Activated CD4-positive, alpha-beta T cell treated with anti-CD3 and anti-CD28 coated beads, Interleukin-2, amount 50 U/mL, for 24 hours (primary cell): ENCODE results near the gene CLRN2.
"Not testable (repeated sequence)": the region's sequence is repeated elsewhere in the genome, so short reads cannot be mapped to it uniquely, and the experiment has no call there.

Experiments used
- DNase-seq, 2 donors: peaks; one replicate each; pipeline ENCODE4 v3.0.0-alpha.2; 2020; ENCODE audit warnings: low read depth in 1 of 2, low spot score in 1 of 2

The CLRN2 gene

DNA sequence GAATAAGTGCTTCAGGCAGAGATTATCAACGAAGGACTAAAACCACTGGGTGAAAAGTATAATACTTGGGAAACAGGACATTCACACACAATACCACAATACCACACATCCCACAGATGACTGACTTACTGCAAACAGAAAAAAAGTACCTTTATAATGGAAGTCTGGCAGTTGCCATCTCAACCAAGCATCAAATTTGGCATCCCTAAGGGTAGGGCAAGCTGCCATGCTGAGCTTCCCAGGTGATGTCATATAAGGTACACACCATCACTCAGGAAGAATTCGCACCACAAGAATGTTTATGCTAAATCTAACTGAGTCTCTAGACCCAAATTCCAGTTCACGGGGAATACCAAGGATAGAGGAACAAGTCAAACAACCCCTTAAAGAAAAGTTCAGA, 12.2 kb upstream of the CLRN2 start:
- no peak for DNase-seq

DNA sequence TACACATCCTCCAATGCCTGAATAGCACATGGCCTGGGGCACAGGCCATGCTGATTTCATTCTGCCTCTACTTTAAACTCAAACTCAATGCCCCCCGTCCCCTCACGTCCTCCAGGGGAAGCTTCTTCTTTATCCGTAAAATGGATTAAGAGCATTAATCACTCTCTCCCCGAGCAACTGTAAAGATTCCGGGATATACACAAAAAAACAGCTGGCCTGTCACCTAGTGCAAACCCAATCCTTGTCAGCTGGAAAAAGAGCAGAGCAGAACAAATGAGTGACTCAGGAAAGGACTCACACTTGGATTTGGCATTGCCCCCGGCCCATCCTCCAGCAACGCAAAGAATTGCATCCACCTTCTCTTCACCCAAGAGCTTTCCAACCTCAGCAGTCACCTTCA, 10.9 kb upstream of the CLRN2 start:
- DNase-seq: no peak

DNA sequence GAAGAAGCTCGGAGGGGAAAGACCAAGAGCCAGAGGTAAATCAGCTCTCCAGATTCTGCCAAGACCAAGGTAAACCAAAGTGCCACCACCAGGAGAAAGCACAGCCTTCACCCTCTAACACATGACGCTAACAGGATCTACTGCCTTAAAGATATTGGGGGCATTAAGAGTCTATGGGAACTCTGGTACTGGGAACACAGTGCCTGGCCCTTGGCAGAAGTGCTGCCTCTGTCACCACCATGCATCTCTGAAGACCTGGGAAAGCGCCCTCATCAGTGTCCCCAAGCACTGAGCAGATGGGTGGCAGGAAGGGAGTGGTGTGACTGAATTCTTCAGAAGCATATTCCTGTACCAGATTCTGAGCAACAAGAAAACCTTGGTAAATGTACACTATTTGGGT, 4.4 kb upstream of the CLRN2 start:
- DNase-seq: no peak

DNA sequence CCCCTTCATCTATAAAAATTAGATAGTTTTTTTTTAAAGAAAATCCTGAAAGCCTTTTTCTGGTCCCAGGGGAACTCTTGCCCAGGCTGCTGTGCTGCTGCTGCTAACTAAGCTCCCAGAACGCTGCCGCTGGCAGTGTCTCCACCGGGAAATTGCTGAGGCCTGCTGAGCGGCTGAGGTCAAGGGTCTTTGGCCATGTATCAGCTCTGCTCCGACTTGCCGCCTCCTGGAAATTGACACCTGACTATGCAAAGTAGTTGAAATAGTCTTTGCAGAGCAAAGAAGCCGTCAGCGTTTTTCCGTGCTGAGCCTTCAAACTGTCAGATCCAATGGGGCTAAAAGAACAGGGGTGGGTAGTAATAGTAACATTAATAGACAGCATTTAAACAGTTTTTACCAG, 3.9 kb upstream of the CLRN2 start:
- no peak for DNase-seq

DNA sequence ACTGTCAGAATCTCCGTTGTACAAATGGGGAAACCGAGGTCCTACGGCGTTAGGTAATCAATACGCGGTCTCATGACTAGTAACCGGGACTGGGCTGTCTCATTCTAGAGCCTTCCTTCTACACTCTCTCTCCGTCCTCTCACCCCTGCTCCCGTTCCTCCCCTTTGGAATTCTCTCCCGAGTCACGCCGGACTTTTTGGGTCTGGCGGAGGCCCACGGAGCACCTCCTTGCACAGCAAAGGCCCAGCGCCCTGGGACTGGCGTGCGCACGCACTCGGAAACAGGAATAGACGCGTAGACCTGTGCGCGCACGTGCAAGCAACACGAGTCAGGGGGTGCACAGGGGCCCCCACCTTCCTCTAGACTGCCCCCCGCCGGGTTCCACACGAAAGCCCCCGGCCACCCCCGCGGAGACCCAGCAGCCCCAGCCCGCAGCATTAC, 3.4 kb upstream of the CLRN2 start:
- peak; percentile 36 to 53 for DNase-seq

DNA sequence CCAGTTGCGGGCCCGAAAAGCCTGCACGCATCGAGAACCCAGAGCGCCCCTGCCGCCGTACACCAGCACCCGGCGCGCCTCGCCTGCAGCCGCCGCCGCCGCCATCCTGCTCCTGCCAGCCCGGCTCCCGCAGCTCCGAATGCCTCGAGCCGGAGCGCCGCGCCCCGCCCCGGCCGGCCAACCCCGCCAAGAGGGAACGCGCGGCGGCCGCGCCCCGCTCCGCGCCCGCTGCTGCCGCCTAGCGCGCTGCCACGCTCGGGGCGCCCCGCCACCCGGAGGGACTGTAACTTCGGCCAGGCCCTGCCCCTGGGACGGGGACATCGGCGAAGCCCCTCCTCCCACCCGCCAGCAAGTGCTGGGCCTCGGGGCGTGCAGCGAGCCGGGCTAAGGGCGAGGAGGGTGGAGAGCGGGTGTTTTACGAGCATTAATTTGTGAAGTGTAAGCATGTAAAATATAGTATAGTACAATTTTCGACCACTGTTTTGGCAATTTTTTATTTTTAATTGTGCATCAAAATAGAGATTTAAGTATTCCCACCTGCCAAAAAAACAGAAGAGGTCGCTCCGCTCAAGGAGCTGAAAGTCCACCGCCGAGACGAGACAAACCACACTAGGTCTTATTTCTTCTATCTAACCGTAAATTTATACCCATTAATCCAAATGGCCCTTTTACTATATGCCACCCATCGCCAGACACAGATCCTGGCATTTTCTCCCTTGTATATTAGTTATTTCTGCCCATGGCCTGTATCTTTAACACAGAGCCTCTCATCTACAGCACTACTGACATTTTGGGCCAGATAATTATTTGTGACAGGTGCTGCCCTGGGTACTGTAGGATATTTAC, 2.8 kb upstream of the CLRN2 start, which contains the start of gene QDPR:
Gene QDPR, minus strand, starts transcription at position 141 of the 846 bp plus-strand sequence. Its CDS starts 36 bp downstream, at position 105.
- DNase-seq: peak; percentile 50 to 59

DNA sequence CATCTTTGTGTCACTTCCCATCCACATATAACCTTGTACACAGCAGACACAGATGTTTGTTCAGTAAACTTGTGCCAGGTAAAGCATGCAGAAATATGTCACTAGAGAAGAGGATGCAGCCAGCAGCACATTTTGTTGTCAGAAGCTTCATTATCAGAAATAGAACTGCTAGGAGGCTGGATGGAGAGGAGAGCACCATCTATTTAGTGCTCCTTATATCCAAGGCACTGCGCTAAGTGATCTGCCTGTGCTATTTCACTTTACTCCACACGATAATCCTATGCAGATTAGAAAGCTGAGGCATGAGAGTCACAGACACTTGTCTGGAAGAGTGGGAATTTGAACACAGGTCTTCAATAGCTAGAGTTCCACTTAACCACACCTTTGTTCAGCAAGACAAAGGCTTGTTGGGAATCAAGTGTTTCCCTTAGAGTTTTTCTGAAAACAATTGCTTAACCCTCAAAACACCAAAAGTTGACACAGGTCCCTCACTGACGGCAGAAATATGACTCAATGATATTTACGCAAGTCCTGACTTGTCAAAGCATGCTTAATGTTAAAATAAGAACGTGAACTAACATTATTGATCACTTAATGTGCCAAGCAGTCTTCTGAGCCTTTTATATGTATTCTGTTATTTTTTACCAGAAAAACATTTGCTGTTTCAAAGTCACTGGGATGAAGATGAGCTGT, 1.8 kb upstream of the CLRN2 start:
- DNase-seq: no peak

DNA sequence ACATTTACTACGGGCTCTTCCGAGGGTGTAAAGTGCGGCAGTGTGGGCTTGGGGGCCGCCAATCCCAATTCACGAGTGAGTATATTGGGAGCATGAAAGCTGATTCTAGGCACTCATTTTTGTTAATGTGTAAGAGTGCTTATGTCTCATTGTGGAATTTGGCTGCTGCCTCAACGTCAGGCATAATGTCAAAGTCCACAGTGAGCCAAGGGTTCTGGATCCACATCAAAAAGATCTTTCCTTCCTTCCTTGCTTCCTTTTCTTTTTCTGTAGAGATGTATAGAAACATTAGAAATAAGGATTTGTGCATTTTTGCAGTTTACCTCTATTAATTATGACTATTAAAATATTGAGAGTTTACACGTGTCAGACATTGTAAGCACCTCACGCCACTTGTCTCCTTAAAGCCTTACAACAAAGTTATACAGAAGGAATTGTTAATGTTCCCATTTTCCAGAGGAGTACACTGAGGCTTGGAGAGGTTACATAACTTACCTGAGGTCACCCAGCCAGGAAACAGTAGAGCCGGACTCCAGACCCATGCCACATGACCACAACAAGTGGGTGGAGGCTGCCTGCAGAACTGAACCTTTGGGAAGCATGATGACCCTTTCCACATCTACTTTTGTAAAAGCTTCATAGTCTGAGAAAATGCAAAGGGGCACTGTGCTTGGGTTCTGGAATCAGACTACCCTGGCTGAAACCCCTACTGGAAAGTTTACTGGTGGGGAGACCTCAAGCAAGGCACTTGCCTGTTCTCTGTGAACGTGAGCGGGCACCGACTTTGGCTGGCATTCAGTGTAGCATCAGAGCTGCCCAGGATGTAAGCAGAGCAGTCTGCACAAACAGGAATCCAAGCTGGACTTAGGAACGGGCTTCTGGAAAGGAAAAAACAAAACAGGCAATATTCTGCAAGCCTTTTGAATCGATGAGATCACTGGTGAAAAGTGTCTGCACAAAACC, 761 bp downstream of the CLRN2 start:
- no peak for DNase-seq

DNA sequence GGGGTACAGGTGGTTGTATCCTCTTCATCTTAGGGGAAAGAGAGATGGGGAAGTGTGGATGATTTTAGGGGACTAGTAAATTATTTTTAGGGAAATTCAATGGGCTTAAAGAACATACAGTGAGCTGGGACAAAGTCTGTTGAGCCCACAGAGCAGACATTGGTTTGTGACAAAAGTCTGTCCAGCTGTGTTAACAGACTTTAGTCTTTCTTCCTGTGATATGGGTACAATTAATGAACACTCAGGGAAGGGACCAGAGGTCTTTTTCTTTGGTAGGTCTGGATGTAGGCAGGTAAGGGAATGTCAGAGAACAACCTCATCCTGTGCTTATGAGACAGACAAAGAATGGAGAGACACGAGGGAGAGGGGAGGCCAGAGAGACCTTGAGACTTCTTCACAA, 2.0 kb downstream of the CLRN2 start:
- no peak for DNase-seq

DNA sequence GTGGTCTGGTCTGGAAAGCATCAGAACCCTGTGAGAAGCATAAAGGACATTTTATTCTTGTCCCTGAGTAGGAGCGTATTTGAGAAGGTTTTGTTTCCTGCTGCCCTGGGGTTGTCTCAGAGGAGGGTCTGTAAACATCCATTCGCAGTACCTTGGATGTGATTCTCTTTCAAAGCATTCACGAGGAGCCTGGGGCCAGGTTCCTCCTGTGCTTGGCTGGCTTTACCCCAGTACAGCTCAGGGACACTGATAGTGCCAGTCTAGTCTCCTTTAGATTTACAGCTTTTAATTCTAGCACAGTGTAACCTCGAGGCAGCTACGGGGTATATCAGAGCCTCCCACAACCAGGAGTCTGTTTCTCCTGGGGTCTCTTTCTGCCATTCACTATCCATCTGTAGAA, 2.7 kb downstream of the CLRN2 start:
- DNase-seq: no peak

DNA sequence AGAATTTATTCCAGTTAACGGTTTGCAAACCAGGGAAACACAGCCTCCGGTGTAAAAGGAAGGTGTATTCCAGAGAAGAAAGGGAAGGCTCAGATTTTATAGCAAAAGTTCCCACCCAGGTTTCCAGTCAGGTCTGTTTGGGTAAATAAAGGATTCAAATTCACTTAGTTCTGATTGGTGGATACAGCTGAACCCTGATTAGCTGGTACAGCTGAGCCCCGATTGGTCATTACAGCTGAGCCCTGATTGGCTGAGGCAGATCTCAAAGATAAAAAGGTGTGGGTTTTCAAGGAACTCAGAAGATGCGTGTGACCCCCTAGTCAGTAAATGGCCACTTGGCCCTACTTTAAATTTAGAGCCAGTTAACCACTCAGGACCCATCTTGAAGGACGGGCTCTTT, 6.6 kb downstream of the CLRN2 start:
- no peak for DNase-seq

DNA sequence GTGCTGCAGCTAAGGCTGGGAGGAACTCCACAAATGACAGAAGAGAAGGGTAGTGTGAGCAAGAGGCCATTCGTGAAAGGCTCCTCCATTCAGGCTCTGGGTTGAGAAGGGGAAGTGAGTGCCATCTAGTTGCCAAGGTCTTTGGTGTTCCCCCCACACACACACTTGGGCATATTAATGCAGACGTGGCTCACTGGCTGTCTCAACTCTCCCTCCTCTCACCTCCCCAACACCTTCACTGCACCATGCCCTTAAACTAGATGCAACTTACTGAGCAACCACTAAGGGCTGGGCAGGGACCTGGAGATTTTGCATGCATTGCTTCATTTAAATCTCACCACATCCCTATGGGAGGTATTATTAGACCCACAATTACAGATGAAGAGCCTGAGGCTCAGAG, 8.7 kb downstream of the CLRN2 start:
- DNase-seq: no peak

DNA sequence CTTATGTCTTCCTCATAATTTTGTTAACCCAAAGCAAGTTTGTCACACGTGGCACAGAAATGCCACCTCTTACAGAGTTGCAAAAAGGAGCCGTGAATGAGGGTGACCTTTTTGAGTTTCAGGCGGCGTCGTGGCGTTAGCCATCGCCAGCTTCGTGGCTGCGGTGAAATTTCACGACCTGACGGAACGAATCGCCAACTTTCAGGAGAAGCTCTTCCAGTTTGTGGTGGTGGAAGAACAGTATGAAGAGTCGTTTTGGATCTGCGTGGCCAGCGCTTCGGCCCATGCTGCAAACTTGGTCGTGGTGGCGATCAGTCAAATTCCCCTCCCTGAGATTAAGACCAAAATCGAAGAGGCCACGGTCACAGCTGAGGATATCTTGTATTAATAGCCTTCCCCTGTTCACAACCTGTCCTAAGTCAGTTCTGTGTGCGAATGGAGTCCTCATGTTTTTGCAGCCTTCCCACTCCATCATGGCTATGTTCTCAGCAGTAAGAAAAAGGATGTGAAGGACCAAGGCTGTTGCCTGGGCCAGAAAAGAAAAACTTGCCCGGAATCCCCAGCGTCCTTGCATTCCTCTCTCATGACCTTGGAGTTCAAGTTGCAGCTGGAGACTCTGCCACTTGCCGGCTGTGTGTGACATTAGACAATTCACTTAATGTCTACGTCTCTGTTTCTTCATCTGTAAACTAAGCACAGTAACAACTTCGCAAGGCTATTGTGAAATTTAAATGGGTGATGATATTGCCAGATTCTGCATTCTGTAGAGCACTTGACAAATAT, 11.9 kb downstream of the CLRN2 start:
- DNase-seq: no peak

DNA sequence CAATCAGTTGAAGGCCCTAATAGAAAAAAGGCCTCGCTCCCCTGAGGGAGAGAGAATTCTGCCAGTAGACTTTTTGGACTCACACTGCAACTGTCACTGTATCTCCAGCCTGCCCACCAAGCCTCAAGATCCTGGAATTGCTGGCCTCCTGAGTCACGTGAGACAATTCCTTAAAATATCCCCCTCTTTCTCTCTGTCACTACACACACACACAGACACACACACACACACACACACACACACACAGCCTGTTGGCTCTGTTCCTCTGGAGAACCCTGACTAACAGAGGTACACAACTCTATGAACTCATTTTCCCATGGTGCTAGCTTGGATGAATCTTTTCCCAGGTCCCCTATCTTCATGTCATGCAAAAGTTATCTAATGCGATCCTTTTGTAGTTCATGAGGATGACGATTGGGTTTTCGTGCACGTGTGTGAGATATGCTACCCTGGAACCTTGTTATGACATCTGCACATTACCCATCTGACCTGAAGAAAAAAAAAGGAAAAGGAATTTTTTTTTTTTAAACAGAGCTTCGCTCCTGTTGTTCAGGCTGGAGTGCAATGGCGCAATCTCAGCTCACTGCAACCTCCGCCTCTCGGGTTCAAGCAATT, 13.7 kb downstream of the CLRN2 start:
- DNase-seq: no peak

DNA sequence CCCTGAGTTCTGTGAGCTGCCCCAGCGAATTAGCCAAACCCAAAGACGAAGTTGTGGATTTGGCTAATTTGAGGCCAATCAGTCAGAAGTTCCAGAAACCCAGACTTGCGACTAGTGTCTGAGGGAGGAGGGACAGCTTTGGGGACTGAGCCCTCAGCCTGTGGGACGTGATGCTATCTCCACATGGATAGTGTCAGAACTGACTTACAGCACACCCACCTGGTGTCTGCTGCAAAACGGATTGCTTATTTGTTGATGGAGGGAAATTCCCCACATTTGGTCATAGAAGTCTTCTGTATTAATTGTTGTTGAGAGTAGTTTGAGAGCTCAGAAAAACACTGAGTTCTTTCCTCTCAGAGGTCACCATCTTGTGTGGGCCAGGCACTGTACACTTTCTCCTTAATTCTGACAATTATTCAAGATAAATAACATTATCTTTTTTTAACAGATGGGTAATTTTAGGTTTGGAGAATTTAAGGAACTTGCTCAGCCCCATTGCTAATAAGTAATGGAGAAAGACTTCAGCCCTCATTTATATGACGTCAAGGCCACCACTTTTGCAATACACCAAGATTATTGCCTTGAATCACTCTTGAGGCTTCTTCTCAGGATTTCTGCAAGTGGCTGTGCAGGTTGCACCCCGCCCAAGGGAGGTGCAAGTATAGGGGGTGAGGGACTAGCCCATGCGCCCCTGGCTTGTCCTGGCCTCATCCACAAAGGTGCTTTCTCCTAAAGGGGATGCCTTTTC, 16.7 kb downstream of the CLRN2 start:
- DNase-seq: no peak

DNA sequence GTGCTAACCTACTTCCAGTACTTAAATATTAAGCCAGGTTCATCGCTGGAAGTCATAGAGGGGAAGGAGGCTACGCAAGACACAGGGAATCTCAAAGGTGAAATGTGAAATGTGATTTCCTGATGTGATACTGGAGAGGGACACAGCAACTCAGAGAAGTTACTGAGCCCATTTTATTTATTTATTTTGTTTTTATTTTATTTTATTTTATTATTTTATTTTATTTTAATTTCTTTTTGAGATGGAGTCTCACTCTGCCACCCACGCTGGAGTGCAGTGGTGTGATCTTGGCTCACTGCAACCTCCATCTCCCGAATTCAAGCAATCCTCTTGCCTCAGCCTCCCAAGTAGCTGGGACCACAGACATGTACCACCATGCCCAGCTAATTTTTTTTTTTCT, 19.7 kb downstream of the CLRN2 start:
- no peak for DNase-seq

DNA sequence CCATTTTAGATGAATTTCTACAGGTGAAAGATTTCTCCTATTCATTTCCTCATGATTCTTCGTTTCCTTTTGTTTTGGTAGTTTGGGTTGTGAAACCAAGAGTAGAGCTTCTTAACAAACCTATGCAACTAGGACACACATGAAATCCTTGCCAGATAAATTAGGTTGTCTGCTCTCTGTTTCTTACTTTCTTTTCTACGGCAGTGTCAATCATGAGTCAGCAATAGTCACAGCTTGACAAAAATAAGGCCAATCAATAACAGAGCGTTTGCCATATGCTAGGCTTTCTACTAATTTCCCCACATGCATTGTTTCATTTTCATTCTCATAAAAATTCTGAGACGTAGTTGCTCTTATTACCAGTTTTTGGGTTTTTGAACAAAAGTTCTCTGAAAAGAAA, 20.3 kb downstream of the CLRN2 start:
- no peak for DNase-seq

DNA sequence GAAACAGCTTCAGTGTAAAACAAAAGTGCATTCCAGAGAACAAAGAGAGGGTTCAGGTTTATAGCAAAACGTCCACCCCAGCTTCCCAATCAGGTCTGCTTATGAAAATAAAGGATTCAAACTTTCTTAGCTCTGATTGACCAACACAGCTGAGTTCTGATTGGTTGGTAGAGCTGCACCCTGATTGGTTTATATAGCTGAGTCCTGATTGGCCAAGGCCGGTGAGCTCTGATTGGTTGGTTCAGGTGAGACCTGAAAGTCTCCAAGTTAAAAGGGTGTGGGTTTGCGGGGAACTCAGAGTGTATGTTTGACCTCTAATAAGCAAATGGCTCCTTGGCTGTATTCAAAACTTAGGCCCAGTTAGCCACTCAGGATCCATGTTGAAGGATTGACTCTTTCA, 20.9 kb downstream of the CLRN2 start:
- no peak for DNase-seq

DNA sequence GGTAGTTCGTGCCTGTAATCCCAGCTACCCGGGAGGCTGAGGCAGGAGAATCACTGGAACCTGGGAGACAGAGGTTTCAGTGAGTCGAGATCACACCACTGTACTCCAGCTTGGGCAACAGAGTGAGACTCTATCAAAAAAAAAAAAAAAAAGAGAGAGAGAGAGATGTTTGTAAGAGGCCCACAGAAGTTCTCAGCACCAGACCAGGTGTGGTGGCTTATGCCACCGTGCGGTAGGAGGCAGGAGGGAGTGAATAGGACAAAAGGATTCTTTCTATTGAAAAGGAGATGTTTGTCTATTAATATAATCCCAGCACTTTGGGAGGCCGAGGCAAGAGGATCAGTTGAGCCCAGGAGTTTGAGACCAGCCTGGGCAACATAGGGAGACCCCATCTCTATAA, 22.1 kb downstream of the CLRN2 start:
- not testable (repeated sequence) for DNase-seq
